ENCODE results near the gene MYO1D.
"Not testable (repeated sequence)": the region's sequence is repeated elsewhere in the genome, so short reads cannot be mapped to it uniquely, and the experiment has no call there.

The MYO1D gene

DNA sequence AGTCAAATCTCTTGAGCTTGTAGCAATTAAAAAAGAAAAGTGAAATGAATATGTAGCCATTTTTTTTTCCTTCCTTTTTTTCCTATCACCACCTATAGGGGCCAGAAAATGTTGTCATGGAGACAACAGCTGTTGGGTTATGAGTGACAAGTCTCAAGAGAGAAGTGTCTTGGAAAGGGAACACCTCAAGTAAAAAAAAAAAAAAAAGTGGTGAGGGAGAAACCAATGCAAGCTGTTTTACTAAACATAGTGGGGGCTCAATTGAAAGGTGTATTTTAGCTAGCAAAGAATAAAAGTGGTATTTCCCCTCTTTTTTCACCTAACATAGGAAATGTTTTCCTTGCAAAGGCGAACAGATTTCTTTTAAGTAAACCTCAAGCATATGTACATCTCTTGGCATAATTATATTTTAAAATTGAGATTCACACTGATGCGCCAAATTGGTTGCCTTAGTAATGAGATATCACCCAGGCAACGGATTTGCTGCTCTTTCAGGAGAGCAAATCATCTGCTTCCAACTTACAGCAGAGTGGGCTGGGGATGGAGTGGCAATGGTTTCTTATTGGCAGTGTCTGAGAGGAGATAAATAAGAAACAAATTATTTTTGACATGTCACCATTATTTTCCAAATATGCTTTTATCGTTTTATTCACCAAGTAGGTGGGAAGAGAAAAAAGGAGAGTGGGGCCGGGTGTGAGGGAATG, 183.6 kb downstream of the MYO1D start:
- DNase-seq (ENCODE audit: low read depth in 1 of 2, low spot score in 1 of 2), result no peak

DNA sequence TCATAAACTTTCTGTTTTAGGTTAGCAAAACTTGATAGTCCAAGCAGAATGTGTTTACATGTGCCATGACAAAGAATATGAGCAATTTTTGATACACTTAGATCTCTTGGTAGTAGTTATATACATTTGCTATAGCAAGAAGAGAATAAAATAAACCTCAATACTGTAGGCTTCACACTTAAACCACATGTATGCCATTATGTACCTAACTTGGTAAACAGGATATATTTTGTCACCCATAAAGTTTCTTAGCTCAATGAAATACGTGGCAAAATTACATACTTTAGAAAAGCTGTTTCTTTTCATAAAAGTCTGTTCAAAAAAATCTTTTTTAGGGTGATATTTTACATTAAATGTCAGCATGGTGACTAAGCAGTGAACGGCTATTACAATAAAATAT, 184.7 kb downstream of the MYO1D start:
- no peak for DNase-seq (ENCODE audit: low read depth in 1 of 2, low spot score in 1 of 2)

DNA sequence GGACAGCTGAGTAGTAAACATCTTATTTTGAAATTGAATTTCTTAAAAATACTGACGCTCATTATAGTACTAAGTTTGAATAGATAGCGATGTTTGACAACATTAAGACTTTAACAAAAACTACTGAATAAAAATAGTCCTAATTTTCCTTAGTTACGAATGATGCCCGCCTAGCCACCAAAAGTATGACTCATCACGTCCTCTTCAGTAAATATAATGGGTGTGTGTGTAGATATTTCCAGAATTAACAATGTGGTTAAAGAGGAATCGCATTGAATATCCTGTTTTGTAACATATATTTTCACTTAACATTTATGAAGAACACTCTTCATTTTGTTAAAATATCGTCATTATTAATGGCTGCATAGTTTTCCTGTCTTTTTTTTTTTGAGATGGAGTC, 187.6 kb downstream of the MYO1D start:
- DNase-seq (ENCODE audit: low read depth in 1 of 2, low spot score in 1 of 2), result no peak

DNA sequence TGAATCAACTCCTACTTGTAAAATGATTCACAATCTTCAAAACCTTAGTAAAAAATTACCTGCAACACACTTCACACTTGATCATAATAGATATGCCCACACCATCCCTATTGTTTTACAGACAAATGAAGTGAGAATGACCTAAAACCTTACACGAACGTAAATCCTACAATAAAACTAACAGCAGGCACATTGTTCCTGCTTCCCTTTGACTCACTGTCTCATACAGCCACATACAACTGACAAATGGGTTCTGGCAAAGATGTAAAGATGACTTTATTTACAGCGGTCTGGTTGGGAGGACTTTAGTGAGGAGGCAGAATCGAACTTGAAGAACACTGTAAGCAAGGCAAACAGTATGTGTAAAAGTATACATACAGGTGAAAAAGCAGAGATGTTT, 188.7 kb downstream of the MYO1D start:
- no peak for DNase-seq (ENCODE audit: low read depth in 1 of 2, low spot score in 1 of 2)

DNA sequence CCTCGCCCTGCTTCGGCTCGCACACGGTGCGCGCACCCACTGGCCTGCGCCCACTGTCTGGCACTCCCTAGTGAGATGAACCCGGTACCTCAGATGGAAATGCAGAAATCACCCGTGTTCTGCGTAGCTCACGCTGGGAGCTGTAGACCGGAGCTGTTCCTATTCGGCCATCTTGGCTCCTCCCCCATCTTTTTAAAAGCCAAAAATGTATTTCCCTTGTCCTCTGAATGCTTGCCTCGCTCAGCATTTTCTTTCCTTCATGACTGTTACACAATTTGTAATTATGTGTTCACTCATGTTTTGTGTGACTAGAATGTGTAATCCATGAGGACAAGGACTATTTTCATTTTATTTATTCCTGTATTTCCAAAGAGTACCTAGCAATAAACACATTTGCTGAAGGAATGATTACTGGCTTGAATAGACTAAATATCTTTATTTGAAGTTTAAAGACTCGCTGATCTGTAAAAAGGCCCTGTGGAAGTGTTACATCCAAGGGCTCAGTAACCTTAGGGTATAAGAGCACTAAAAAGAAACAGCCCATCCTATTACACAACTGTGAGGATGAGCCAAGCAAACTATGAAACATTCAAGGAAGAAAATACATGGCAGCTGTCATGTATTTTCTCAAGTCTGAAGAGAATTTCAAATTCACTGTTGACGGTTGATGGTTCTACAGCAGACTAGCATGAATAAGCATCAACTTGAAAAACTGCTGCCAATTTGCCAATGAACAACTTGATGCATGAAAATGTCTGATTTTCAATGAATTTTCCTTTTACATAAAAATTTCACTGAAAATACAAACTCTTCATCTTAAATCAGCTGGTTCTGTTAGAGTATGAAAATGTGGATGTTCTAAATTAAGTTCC, 192.6 kb downstream of the MYO1D start:
- no peak for DNase-seq (ENCODE audit: low read depth in 1 of 2, low spot score in 1 of 2)

DNA sequence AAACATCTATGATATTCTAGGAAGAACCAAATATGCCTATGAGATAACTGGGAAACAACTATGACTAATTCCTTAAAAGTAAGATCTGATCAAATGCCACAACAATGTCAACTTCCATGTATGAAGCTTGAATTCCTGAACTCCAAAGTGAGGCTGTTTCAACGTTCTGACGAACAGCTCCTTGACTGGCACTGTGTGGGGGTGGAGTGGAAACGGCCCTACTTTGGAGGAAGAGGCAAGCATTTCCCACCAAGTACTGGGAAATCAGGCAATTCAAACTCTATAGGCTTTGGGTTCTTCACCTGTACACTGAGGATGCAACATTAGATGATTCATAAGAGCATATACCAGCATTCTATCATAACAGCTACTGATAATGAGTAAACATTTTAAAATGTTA, 203.0 kb downstream of the MYO1D start:
- DNase-seq (ENCODE audit: low read depth in 1 of 2, low spot score in 1 of 2), result no peak

DNA sequence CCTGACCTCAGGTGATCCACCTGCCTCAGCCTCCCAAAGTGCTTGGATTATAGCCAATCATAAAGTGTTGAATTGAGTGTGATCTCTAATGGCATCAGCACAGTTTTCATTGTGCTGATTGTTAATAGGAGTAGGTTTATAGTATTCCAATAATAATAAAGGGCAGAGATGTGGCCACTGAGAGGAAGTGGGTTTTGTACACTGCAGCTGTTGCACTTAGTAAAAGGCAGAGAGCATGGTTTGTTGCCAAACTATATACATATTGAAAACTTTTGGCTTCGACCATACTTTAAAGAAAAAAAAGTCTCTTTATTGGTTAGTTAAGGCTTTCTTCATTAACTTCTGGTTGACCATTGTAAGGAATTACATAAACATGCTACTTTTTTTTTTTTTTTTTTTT, 204.2 kb downstream of the MYO1D start:
- no peak for DNase-seq (ENCODE audit: low read depth in 1 of 2, low spot score in 1 of 2)

DNA sequence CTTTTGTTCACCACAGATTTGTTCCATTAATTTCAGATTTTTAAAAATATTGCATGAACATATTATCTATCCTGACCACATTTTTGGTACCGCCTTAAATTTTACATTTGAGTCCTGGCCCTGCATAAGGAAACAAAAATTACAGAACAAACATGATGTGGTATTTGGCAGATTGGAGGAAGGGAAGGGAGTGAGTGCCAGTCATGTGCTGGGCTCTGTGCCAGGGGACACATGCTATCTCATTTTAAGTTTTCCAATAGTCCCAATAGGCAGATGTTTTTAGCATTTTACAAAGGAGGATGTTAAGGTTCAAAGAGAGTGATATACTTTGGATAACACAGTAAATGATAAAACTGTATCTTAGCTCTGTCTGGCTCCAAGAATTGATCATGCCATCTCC, 205.0 kb downstream of the MYO1D start:
- no peak for DNase-seq (ENCODE audit: low read depth in 1 of 2, low spot score in 1 of 2)

DNA sequence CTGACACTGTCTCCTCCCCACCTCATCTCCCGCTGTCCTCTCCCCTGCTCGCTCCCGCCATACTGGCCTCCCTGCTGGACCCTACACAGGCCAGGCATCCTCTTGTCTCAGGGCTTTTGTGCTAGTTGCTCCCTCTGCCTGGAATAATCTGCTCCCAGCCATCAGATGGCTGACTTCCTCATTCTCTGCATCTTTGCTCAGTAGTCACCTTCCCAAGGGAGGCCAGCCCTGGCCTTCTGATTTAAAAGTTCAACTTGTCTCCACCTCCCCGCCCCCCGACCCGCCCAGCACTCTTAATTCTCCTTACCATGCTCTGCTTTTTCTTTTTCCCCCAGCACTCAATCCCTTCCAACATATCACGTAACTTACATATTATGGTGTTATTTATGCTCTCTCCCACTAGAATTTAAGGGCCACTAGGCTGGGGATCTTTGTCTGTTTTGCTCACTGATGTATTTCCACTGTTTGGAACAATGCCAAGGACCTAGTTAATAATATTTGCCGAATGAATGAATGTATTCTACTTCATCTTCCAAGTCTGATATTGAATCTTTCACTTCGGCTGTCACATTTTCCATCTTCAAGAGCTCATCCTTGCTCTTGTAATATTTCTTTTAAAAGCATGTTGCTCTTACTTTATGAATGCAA, 211.9 kb downstream of the MYO1D start:
- DNase-seq (ENCODE audit: low read depth in 1 of 2, low spot score in 1 of 2), result no peak

DNA sequence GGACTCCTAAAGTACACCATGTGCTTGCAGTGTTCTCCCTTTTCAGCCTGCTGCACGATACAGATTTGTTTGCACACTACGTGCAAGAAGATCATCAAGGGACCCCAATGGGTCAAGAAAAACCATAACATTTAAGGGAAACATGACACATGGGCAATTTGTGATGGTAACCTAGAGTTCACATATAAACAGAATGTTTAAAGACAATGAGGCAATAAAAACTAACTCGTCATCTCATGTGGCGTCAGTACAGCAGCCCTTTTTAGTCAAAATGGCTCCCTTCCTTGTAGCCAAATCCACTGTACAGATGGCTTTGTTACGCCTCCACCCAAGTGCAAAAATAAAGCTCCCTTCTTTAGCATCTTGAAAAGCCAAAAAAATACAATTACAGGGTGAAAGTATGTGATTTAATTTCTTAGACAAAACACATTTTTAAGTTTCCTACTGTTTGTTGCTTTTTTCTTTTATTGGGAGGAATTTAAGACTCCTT, 216.4 kb downstream of the MYO1D start:
- DNase-seq (ENCODE audit: low read depth in 1 of 2, low spot score in 1 of 2), result no peak

DNA sequence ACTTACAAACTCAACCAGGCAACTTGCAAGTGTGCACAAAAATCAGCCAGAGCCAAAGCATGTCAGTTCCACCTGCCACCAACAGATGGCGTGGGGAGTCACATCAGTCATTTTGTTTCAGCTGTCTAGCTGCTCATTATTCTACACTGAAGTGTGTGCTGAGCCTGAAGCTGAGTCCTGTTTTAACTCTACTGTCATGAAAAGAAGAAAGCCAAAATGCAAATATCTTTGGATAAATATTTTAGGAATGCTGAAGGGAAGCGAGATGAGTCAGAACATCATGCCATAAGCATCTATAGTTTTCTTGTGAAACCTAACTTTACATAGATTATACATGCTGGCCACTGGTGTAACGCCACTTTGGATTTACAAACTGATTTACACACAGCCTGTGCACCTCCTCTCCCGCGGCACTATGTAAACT, 217.5 kb downstream of the MYO1D start:
- peak; percentile 26 to 38 for DNase-seq (ENCODE audit: low read depth in 1 of 2, low spot score in 1 of 2)

DNA sequence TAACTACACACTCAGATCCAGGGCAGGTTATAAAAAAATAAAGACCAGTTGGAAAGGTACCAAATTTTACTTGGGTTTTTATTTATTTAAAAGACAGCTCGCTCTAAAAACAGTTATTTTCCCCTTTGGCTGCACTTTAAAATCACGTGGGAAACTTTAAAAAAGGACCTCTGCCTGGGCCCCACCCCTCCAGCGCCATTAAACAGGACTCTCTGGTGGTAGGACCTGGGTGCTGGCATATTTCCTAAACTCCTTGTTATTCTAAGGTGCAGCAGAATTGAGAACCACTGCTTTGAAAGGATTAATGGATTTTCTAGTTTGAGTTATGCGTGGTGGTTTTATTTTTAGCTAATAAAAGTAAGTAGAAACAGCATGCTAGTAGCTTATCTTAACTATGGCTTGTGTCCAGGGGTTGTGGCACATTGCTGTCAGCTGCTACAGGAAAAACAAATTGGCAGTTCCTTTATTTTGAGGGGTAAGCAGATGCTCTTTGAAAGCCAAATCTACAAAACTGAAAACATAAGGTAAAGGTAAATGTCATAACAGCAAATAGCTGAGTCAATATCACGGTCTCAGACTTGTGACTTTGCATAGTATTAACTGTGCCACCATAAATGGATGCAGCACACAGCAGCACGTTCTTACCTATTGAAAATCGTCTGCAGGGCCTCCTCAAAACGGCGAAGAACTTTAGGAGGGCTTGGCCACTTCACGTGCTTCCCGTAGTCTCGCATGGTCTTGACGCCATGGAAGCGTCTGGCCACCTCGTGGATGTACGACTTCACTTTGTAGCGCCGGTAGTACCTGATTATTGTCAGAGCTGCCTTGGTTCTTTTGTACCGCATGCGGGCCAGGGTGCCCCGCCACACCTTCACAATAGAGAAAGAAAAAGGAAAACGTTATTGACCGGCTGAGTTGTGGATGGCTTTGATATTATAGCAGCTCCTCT, 218.2 kb downstream of the MYO1D start:
- no peak for DNase-seq (ENCODE audit: low read depth in 1 of 2, low spot score in 1 of 2)

DNA sequence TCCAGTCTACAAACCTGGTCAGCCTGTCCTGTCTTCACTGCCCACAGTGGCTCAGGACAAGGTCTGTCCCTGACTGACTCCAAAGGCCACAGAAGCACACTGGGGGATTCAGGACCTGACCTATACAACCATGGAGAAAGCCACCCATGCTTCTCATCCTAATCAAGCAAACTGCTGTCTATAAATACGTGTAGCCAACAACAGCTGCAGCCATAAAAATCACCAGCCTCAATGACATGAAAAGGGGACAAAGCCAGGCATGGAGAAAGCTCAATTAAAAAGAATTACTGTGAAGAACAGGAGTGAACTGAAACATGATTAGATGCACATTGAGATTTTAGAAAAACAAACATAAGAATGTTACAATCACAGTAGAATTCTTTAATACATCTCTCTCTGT, 220.0 kb downstream of the MYO1D start:
- no peak for DNase-seq (ENCODE audit: low read depth in 1 of 2, low spot score in 1 of 2)

DNA sequence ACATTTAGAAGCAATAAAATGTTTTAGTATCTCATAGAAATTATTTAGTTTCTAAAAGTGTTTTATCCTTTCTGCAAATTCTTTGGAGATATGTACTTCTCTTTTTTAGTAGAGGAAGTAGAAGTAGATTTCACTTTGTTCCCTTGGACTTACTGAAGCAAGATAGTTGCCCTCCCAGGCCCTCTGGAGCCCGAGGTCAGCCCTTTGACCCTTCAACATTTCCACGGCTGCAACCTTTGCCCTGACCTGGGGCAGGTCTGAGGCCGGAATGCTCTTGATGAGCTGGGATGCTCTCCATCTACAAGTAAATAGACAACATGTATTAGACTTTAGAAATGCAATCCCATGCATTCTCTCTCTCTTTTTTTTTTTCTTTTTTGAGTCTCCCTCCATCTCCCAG, 222.6 kb downstream of the MYO1D start:
- no peak for DNase-seq (ENCODE audit: low read depth in 1 of 2, low spot score in 1 of 2)

DNA sequence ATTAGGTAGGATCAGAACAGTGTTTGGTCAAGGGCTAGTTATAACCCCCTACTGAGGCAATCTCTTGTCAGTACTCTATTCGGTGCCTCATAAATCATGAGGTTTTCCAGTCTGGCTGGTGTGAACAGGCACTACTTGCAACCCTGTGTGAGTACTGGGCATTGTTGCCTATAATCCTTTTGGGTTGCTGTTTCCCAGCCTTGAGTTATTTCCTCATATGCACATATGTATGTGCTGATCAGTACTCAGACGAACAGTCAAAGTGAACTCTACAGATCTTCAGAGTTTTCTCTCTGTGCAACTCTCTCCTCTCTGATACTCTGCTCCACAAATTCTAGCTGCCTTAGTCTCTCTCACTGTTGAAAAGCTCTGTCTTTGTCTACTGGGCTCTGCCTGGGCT, 225.8 kb downstream of the MYO1D start:
- no peak for DNase-seq (ENCODE audit: low read depth in 1 of 2, low spot score in 1 of 2)

DNA sequence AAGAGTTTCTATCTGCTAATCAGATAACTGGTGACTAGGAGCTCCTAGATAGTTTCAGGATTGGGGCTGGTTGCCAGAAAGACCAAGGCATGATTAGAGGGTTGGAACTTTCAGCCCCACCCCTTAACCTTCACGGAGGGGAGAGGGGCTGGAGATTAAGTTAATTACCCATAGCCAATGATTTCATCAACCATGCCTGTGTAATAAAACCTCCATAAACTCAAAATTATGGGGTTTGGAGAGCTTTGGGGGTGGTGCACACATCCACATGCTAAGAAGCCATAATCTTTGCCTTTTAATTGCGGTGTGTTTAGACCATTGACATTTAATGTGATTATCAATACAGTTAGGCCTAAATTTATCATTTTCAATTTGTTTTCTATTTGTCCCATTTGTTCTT, 228.5 kb downstream of the MYO1D start:
- no peak for DNase-seq (ENCODE audit: low read depth in 1 of 2, low spot score in 1 of 2)

DNA sequence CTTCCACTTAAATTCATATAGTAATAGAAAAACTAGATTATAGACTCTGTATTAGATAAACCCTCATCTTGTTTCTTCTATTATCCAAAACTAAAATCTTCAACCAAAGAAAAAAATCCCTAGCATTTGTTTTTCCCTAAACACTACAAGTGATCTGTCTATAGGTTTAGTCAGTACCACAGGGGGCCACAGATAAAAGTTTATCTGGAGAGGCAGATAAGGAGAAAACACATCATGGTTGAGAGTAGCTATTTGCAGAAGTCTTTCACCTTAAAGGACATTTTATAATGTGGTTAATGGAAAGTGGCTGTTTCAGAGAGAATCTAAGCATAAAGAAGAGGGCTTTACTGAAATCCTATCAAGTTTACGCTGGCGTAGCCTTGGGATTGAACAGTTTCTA, 230.0 kb downstream of the MYO1D start:
- no peak for DNase-seq (ENCODE audit: low read depth in 1 of 2, low spot score in 1 of 2)

DNA sequence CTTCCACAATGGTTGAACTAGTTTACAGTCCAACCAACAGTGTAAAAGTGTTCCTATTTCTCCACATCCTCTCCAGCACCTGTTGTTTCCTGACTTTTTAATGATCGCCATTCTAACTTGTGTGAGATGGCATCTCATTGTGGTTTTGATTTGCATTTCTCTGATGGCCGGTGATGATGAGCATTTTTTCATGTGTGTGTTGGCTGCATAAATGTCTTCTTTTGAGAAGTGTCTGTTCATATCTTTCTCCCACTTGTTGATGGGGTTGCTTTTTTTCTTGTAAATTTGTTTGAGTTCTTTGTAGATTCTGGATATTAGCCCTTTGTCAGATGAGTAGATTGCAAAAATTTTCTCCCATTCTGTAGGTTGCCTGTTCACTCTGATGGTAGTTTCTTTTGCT, 235.4 kb downstream of the MYO1D start:
- DNase-seq (ENCODE audit: low read depth in 1 of 2, low spot score in 1 of 2), result not testable (repeated sequence)

DNA sequence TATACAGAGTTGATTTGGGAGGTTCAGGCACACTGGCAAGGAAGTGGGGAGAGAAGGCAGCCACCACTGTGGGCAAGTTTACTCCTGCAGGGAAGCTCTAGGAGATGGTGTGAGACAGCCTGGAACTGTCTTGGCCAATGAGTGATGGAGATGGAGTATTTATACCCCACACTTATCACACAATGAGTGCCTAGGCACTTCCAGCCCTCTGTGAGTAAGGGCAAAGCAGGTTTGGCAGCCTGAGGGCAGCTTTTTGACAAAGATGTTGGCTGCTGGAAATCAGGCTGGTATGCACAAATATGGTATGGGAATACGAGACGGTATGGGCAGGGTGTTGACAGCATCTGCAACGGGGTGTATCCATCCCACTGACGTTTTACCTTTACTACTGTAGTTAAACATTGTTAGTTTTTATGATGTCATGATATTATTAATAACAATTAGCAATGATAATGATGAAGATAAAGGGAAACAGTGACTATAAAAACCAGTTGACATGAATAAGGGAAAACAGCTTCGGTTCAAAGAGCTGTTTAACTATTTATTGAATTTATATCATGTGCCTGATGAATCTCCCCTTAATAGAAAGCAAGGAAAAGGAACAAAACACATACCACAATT, 240.2 kb downstream of the MYO1D start:
- DNase-seq (ENCODE audit: low read depth in 1 of 2, low spot score in 1 of 2), result no peak

DNA sequence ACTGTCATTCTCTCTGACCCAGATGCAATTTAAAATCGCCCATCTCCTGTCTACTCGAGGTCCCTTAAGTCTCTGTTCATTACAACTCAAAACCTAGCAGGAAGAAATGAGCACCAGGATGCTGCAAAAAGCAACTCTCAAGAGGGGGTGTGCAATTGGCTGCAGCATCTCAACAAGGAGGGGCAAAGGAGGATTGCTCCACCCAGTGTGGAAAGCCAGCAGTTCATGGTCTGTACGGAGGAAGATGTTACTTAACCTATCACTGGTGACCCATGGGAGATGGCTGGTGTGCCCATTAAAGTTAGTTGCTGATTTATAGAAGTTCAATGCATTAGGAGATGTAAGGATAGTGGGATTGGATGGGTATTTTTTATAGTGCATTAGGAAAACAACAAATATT, 242.8 kb downstream of the MYO1D start:
- DNase-seq (ENCODE audit: low read depth in 1 of 2, low spot score in 1 of 2), result no peak
